Endothelial cell of umbilical vein (primary cell): ENCODE results near the gene PLCB4.

Experiments used
- EZH2 ChIP-seq: IDR thresholded peaks from 2 replicates; pipeline ENCODE4 v1.6.1; 2012; ENCODE audit warnings: borderline replicate concordance, low read depth, mild to moderate bottlenecking, moderate library complexity, low read length, inconsistent platforms; ENCODE audit not compliant: severe bottlenecking
- FOS ChIP-seq: IDR thresholded peaks from 2 replicates; pipeline ENCODE4 v1.6.1; 2011; ENCODE audit warnings: mild to moderate bottlenecking, low read length, moderate library complexity, borderline replicate concordance; ENCODE audit not compliant: insufficient read depth
- MYC ChIP-seq: IDR thresholded peaks from one replicate; pipeline ENCODE4 v1.6.1; 2011; ENCODE audit warnings: mild to moderate bottlenecking, low read depth, low read length
- POLR2A ChIP-seq: IDR thresholded peaks from 2 replicates; pipeline ENCODE4 v1.6.1; 2012; ENCODE audit warnings: low read depth, mild to moderate bottlenecking, control low read depth, low read length
- POLR2AphosphoS5 ChIP-seq: IDR thresholded peaks from 2 replicates; pipeline ENCODE4 v1.6.1; 2012; ENCODE audit warnings: low read depth, mild to moderate bottlenecking, control low read depth, low read length, moderate library complexity; ENCODE audit not compliant: insufficient read depth
- TF ChIP-seq, protein P1 (sequence below), 2 donors: IDR thresholded peaks; 1 replicate in 1 of 2; 2 replicates in 1 of 2; pipeline ENCODE4 v1.5.1; 2011; ENCODE audit warnings: low read length in 2 of 2, mild to moderate bottlenecking in 2 of 2, moderate library complexity in 2 of 2, control low read depth in 1 of 2, inconsistent platforms in 1 of 2, low read depth in 1 of 2; ENCODE audit not compliant: insufficient read depth in 1 of 2; ENCODE audit errors: extremely low read depth in 1 of 2
- TF ChIP-seq, protein P2 (sequence below): IDR thresholded peaks from 2 replicates; pipeline ENCODE4 v1.6.1; 2011; ENCODE audit not compliant: insufficient read depth, insufficient read length

DNA sequence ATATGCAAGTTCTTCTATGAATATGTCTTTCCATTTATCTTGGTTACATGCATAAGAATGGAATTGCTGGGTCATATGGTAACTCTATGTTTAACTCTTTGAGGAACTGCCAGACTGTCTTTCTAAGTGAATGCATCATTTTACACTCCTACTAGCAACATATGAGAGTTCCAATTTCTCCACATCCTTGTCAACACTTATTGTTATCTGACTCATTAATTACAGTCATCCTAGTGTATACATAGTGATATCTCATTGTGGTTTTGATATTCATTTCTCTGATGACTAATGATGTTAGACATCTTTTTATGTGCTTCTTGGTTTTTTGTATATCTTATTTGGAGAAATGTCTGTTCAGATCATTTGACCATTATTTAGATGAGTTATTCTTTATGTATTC lies 348.8 kb downstream of the PLCB4 start:
- TF ChIP-seq, protein P1, sequence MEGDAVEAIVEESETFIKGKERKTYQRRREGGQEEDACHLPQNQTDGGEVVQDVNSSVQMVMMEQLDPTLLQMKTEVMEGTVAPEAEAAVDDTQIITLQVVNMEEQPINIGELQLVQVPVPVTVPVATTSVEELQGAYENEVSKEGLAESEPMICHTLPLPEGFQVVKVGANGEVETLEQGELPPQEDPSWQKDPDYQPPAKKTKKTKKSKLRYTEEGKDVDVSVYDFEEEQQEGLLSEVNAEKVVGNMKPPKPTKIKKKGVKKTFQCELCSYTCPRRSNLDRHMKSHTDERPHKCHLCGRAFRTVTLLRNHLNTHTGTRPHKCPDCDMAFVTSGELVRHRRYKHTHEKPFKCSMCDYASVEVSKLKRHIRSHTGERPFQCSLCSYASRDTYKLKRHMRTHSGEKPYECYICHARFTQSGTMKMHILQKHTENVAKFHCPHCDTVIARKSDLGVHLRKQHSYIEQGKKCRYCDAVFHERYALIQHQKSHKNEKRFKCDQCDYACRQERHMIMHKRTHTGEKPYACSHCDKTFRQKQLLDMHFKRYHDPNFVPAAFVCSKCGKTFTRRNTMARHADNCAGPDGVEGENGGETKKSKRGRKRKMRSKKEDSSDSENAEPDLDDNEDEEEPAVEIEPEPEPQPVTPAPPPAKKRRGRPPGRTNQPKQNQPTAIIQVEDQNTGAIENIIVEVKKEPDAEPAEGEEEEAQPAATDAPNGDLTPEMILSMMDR (IDR thresholded peaks at IDR 0.05; ENCODE audit: extremely low read depth in 1 of 2, insufficient read depth in 1 of 2, low read depth in 1 of 2, low read length in 2 of 2), result no peak
- TF ChIP-seq MYC, result no peak
- TF ChIP-seq FOS, result peak; percentile 32
- no peak for TF ChIP-seq EZH2
- no peak for TF ChIP-seq POLR2A
- TF ChIP-seq, protein P2, sequence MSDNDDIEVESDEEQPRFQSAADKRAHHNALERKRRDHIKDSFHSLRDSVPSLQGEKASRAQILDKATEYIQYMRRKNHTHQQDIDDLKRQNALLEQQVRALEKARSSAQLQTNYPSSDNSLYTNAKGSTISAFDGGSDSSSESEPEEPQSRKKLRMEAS, result no peak
- TF ChIP-seq POLR2AphosphoS5, result no peak
